ENCODE measurements around the gene DNAJC18.
A peak's percentile ranks its signal among the peaks of the same experiment; 100 is the strongest.

DNAJC18 gene

DNA sequence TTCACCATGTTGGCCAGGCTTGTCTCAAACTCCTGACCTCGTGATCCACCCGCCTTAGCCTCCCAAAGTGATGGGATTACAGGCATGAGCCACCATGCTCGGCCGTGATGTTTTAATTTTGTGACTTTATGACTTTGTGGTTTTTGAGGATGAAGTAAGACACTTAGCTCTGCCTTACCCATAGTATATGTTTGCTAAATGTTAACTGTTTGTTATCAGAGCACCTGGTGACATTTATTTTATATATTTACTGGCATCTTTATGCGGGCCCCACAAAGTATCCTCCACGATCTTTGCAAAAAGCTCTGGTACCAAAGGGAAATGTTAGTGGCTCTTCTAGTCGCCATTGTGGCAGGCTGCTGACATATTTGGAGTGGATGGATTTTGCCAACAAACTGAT, 63.0 kb downstream of the DNAJC18 start:
- Histone ChIP-seq H3K27ac (ENCODE audit: extremely low read depth, low read depth, low read length) (no peak overlapping the region), H3K36me3 (ENCODE audit: control insufficient read depth in 2 of 2, insufficient read depth in 1 of 2, low read length in 2 of 2) (peaks cover 10 to 26% of the 10 kb centered on the region in 2 experiments; a peak in 2 of 3 replicates), H3K9me3 (ENCODE audit: control insufficient read depth, insufficient read depth, low read depth, low read length) (no peaks in the 10 kb centered on the region), H3K4me3 (ENCODE audit: low read depth, low read length) (no peak overlapping the region), H3K4me1 (ENCODE audit: control insufficient read depth, insufficient read depth, low read length) (no peaks in the 10 kb centered on the region)
- ChIA-PET CTCF (interaction anchor here (0.6 kb wide), 1 partner anchor 9 kb away, joined by 3 read pairs; no protein-coding TSS in a partner anchor), POLR2A (interaction anchor here (0.6 kb wide), 1 partner anchor 8 kb away, joined by 3 read pairs; no protein-coding TSS in a partner anchor)
- TF ChIP-seq ZSCAN16 (tag by site-specific recombination; IDR thresholded peaks at IDR 0.05) = peak; percentile 95
- no peak for TF ChIP-seq ZFHX2 (tag by site-specific recombination; conservative IDR thresholded peaks at IDR 0.05)
- TF ChIP-seq ZNF132 (tag by site-specific recombination; IDR thresholded peaks at IDR 0.05; ENCODE audit: borderline replicate concordance) = no peak
- TF ChIP-seq, protein P1, sequence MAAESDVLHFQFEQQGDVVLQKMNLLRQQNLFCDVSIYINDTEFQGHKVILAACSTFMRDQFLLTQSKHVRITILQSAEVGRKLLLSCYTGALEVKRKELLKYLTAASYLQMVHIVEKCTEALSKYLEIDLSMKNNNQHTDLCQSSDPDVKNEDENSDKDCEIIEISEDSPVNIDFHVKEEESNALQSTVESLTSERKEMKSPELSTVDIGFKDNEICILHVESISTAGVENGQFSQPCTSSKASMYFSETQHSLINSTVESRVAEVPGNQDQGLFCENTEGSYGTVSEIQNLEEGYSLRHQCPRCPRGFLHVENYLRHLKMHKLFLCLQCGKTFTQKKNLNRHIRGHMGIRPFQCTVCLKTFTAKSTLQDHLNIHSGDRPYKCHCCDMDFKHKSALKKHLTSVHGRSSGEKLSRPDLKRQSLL (tag by site-specific recombination; IDR thresholded peaks at IDR 0.05) = no peak

DNA sequence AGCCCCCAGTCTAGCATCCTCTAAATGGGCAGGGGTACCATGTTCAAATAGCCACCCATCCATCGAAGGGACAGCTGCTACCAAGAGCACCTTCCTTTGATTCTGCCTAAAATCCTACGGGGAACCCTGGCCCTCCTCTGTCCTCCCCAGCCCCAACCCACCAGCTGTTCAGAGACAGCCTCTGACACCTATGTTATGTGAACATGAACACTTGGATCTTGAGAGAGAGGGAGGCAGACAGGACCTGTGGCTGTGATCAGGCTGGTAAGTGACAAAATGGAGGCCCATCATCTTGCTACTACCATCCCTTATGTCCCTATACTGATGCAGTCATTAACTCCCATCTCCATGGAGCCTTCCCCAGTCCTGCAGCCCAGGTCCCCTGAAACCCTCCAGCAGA, 64.4 kb downstream of the DNAJC18 start:
- Histone ChIP-seq H3K27ac (ENCODE audit: extremely low read depth, low read depth, low read length) (no peak overlapping the region), H3K4me1 (ENCODE audit: control insufficient read depth, insufficient read depth, low read length) (no peaks in the 10 kb centered on the region), H3K4me3 (ENCODE audit: low read depth, low read length) (no peak overlapping the region), H3K9me3 (ENCODE audit: control insufficient read depth, insufficient read depth, low read depth, low read length) (no peaks in the 10 kb centered on the region), H3K36me3 (ENCODE audit: control insufficient read depth in 2 of 2, insufficient read depth in 1 of 2, low read length in 2 of 2) (peaks cover 21 to 35% of the 10 kb centered on the region in 2 experiments; a peak in 2 of 3 replicates)
- CTCF ChIA-PET = interaction anchor here (1.2 kb wide), 1 partner anchor 33 kb away, joined by 5 read pairs; the partner anchor contains the start of gene PAIP2
- TF ChIP-seq SCRT1 (tag by site-specific recombination; IDR thresholded peaks at IDR 0.05; ENCODE audit: borderline replicate concordance) = 0 out of 2 replicates have a peak, but pooled peaks have one; percentile 25
- TF ChIP-seq ZBTB1 (tag by site-specific recombination; IDR thresholded peaks at IDR 0.05) = no peak
- 0 out of 2 replicates have a peak, but pooled peaks have one; percentile 21 for TF ChIP-seq SCRT2 (tag by site-specific recombination; IDR thresholded peaks at IDR 0.05)
- POLR2A ChIA-PET = interaction anchor here (0.6 kb wide), 1 partner anchor 273 kb away, joined by 4 read pairs; the partner anchor contains the start of gene CXXC5

DNA sequence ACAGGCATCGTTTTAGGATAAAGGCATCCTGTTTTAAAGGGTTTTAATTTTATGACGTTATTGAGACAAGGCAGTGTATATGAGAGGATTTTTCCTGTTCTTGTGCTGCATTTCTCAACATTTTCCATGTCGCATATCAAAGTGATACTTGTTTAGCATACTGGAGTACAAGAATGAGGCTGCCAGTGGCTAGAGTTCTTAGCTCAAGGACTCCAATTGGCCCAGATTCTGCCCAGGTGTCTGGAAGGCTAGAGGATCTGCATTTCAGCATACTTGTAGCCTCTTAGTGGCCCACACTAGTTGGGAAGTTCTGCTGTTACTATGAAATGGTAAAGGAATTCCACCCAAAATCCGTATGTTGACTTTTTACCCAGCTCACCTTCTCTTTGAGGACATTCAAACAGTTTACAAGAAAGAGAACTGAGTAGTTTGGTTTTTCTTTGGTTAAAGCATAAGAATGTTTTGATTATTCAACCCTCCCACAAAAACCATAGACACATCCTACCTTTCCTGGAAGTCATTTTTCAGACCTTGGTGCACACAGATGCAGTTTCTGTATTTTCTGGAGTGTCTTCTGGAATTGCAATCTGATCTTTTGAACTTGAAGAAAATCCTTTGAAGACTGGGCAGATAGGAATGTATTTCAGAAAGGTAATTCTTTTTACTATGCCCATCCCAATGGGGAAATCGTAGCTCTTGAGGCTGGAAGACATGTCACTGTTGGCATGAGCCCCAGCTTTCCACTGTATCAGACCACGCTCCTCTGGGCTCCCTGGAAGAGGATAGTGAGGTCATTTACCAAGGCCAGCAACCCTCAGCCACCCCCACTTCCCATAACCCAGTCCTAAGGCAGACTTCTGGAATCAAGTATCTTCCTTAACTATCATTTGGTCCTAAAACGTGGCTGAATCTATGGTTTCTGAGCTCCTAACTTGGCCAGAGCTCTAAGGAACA, 67.6 kb downstream of the DNAJC18 start:
- Histone ChIP-seq H3K4me3 (ENCODE audit: low read depth, low read length) (no peak overlapping the region), H3K27ac (ENCODE audit: extremely low read depth, low read depth, low read length) (no peak overlapping the region), H3K4me1 (ENCODE audit: control insufficient read depth, insufficient read depth, low read length) (no peaks in the 10 kb centered on the region), H3K9me3 (ENCODE audit: control insufficient read depth, insufficient read depth, low read depth, low read length) (no peaks in the 10 kb centered on the region), H3K36me3 (ENCODE audit: control insufficient read depth in 2 of 2, insufficient read depth in 1 of 2, low read length in 2 of 2) (peaks cover 42 to 62% of the 10 kb centered on the region in 2 experiments)
- ChIA-PET CTCF (interaction anchor here (0.7 to 1.3 kb wide), 2 partner anchors 29 to 52 kb away, joined by 3 to 4 read pairs; no protein-coding TSS in a partner anchor), POLR2A (interaction anchor here (0.6 kb wide), 1 partner anchor 80 kb away, joined by 4 read pairs; no protein-coding TSS in a partner anchor)
- TF ChIP-seq ZNF837 (tag by site-specific recombination; IDR thresholded peaks at IDR 0.05) = no peak
- peak; percentile 69 for TF ChIP-seq ZNF548 (tag by site-specific recombination; IDR thresholded peaks at IDR 0.05)

DNA sequence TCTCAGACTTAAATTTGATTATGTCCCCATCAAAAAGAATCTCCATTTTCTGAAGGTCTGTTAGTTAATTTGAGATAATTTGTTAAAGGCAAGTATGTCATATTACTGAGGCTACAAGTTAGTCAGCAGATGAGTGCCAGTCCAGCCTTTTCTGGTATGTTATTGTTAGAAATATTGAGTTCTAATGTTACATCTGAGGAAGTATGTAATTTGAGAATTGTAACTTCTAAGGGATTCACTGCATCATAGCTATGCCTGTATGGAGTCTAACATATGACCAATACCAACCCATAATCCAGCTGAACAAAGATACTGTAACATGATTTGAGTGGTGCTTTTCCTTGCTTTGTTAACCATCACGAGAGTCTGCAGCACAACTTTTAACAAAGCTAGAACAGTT, 70.1 kb downstream of the DNAJC18 start:
- H3K9me3 ChIP-seq (ENCODE audit: control insufficient read depth, insufficient read depth, low read depth, low read length) = no peaks in the 10 kb centered on the region
- H3K27ac ChIP-seq (ENCODE audit: extremely low read depth, low read depth, low read length) = no peak overlapping the region
- CTCF ChIA-PET = interaction anchor here (0.5 to 1.1 kb wide), 4 partner anchors 33 to 154 kb away, joined by 3 to 9 read pairs (median 4); no protein-coding TSS in a partner anchor
- 0 out of 2 replicates have a peak, but pooled peaks have one; percentile 25 for TF ChIP-seq KLF8 (tag by site-specific recombination; IDR thresholded peaks at IDR 0.05)
- TF ChIP-seq, protein P2, sequence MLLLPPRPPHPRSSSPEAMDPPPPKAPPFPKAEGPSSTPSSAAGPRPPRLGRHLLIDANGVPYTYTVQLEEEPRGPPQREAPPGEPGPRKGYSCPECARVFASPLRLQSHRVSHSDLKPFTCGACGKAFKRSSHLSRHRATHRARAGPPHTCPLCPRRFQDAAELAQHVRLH (tag by site-specific recombination; IDR thresholded peaks at IDR 0.05) = no peak
- no peak for TF ChIP-seq ZNF777 (tag by site-specific recombination; IDR thresholded peaks at IDR 0.05; ENCODE audit: borderline replicate concordance)
- peak; percentile 59; the same call in 1 of the 2 replicates for TF ChIP-seq ZNF600 (tag by site-specific recombination; IDR thresholded peaks at IDR 0.05)
- no peak for TF ChIP-seq ZIC2 (tag by site-specific recombination; IDR thresholded peaks at IDR 0.05)
- peak; percentile 71 for TF ChIP-seq ZNF629 (tag by site-specific recombination; IDR thresholded peaks at IDR 0.05)
- TF ChIP-seq ZEB2 (tag by site-specific recombination; IDR thresholded peaks at IDR 0.05) = peak; percentile 28; the same call in 1 of the 2 replicates
- TF ChIP-seq ZNF366 (tag by site-specific recombination; conservative IDR thresholded peaks at IDR 0.05) = peak; percentile 38; the same call in 1 of the 2 replicates
- TF ChIP-seq ZBTB48 (tag by site-specific recombination; IDR thresholded peaks at IDR 0.05) = no peak
- 0 out of 2 replicates have a peak, but pooled peaks have one; percentile 6 for TF ChIP-seq SP2 (tag by site-specific recombination; IDR thresholded peaks at IDR 0.05)
- no peak for TF ChIP-seq HOXD13 (CRISPR knock-in tag; IDR thresholded peaks at IDR 0.05; ENCODE audit: borderline replicate concordance)
- no peak overlapping the region for H3K4me3 ChIP-seq (ENCODE audit: low read depth, low read length)
- POLR2A ChIA-PET = interaction anchor here (0.8 kb wide), 1 partner anchor 1869 kb away, joined by 5 read pairs; no protein-coding TSS in a partner anchor
- H3K36me3 ChIP-seq (ENCODE audit: control insufficient read depth in 2 of 2, insufficient read depth in 1 of 2, low read length in 2 of 2) = peaks cover 68 to 77% of the 10 kb centered on the region in 2 experiments
- no peaks in the 10 kb centered on the region for H3K4me1 ChIP-seq (ENCODE audit: control insufficient read depth, insufficient read depth, low read length)

All from HEK293 (cell line).